GM18519 (cell line): Measurements from ENCODE around the gene GANC.

Experiments used
- ATAC-seq: cut with Tn5 transposase; IDR thresholded peaks from one replicate; pipeline ENCODE4 v1.9.1; 2021; ENCODE audit warnings: mild to moderate bottlenecking, moderate library complexity; ENCODE audit not compliant: unreplicated experiment, low FRiP score

GANC gene

DNA sequence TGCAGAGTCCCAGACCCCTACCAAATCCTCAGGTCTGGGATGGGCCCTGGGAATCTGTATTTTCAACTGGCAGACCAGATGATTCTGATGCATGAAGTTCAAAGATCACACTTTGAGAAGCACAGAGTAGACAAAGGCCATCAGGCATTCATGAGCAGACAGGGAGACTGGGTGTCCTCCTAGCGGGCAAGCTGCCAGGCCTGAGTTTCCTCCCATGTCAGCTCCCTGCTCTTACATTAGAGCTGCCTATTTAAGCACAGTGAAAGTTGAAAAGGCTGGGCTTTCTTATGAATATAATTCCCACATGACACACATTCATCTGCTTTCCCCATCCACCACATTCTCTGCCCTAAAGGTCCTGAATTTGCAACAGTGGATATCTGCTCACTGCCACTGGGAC is 100.3 kb downstream of the GANC start:
- ATAC-seq, result no peak

DNA sequence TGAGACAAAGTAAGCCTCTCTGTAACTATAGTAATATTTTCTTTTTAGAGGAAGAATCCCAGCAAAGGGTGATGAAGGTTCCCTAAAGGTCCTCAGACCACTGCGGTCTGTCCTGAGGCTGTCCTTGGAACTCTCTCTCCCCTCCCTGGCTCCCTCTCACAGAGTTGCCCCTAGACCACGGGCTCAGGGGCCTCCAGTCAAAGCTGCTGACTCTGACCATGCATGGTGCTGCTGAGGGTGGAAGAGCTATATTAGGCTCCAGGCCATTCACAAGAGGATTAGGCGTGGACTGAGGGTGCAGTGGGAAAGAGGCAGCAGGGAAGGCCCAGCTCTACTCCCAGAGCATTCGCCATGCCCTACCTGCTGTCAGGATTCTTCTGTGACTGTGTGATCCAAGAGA is 100.9 kb downstream of the GANC start:
- ATAC-seq, result no peak

DNA sequence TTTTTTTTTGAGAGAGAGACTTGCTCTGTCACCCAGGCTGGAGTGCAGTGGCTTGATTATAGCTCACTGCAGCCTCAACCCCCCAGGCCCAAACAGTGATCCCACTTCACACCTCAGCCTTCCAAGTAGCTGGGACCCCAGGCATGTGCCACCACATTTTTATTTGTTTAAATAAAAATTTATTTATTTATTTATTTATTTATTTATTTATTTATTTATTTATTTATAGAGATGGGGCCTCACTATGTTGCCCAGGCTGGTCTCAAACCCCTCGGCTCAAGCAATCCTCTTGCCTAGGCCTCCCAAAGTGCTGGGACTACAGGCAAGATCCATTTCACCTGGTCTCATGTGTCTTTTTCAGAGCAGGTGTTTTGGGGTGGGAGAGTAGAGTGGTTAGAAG is 101.8 kb downstream of the GANC start:
- ATAC-seq, result no peak

- no peak for ATAC-seq
These were observed 102.3 kb downstream of the GANC start for GRCh38 chr15:42375252-42375651.

- no peak for ATAC-seq
These were observed 102.9 kb downstream of the GANC start for GRCh38 chr15:42375941-42376340.

DNA sequence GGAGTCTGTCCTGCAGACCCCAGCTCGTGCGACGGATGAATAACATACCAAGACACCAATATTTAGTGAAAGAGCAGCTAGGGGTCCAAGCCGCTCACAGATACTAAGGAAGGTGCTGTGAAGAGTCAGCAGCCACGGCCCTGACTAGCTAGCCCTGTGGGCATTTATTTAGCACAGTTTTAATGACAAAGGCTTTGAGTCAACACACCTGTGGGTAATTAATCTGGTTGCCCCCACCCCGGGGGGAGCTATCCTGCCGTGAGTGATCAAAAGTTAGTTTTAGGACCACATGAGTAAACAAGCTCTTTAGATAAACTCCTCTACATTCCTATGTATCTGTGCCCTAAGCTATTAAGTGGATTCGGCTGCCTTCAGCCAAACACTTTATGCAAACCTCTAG is 105.0 kb downstream of the GANC start:
- ATAC-seq, result no peak

DNA sequence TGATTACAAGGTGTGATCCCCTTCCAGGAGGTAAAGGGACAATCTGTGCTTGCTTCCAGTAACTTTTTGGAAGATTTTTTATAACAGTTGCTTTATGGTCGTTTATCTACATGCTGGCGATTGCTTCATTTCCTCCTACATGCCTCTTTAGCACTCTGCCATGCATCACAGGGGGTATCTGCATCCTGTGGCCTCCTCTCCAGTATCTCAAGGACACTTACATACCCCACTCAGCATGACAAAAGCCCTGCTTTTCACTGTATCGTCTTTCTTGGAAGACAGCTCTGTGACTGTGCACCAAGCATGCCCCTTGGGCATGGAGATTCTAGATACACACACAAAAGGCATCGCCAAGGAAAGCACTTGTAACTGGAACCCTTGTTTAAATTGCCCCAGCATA is 111.6 kb downstream of the GANC start:
- ATAC-seq, result no peak

GRCh38 chr15:42385206-42385979 is 112.4 kb downstream of the GANC start:
- no peak for ATAC-seq

GRCh38 chr15:42385980-42386700 is 113.1 kb downstream of the GANC start:
- no peak for ATAC-seq

- no peak for ATAC-seq
These were observed 114.6 kb downstream of the GANC start for GRCh38 chr15:42387603-42388002.

DNA sequence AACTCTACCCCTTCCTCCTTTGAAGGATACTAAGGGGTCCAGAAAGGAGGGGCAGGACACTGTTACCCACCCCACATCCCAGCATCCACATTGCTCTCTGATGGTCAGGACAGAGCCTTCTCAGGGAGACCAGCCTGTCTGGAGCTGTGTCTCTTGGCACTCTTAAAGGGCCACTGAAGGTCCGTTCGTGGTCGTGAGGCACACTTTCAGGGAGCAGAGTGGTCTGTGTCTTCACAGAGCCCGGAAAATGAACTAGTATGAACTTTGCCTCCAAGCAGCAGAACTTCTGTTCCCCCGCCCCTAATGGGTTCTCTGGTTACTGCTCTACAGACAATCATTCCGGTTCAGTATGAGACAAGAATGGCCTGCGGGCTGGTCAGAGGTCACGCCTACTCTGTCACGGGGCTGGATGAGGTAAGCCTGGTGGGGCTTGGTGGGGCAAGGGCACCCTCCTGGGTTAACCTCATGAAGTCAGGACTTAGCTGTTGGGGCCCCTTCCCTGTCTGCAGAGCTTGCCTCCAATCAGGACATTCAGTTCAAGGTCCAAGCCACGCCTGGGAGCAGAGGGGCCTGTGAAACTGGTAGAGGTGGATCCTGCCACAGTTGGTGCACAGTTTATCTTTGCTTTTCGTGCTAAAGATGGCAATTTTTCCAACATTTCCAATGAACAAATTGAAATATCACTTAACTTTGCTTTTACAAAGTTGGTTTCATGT is 119.5 kb downstream of the GANC start:
- no peak for ATAC-seq

DNA sequence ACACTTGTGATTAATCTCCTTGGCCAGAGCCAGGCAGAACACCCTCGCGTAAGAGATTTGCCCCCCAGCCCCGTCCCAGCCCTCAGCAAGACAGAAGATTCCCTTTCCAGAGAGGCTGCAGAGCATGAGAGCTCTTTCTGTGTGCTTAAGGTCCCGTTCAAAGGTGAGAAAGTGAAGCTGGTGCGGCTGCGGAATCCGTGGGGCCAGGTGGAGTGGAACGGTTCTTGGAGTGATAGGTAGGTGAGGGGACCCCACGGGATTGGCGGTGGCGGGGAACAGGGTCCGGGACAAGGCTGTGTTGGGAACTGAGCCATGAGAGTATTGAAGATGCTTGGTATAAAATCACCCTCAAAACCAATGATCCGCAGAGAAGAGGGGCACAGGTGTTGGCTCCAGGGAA is 121.1 kb downstream of the GANC start:
- no peak for ATAC-seq

DNA sequence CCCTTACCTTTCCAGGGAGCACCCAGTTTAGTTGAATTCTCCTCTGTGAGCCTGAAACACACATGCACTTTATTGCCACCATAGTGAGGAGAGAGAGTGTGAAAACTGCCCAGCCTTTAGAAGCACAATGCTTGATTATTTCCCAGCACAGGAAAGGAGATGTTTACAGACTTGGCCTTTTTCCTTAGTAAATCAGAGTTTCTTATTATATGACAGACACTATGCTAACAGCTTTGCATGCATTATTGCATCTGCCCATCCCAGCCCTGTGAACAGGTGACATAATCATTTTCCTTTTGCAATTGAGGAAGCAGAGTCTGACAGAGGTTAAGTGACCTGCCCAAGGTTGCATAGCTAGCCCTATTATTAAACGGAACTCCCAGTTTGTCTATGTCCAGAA is 122.8 kb downstream of the GANC start:
- no peak for ATAC-seq

DNA sequence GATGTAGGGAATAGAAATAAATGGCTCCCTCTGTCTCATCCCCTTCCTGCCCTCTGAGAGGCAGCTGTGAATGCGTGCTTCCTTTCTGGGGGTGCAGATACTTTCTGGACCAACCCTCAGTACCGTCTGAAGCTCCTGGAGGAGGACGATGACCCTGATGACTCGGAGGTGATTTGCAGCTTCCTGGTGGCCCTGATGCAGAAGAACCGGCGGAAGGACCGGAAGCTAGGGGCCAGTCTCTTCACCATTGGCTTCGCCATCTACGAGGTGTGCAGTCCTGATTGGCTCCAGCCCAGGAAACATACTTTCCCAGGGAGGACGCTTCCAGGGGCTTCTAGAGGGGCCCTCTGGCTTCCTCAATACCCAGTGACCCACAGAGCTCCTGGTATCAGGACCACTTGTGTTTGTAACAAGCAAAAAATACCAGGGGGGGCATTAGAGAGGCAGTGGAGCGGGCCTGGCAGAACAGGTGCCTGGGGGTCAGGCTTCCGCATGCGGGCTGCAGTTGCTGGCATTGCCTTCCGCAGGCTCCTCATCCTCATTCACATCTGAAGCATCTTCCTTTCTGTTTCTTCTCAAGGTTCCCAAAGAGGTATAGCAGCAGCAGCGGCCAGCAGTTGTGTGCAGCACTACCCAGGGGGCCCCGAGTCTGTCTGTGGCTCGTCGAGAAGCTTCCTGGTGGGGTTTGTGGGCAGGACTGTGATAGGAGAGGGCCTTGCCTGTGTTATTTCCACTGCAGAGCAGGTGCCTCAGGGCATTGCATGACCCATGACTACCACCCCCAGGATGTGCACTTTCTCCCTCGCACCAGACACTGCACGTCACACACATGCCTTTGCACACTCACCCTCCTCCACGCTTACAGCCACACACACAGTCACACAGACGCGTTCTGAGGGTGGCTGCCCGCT is 128.8 kb downstream of the GANC start:
- no peak for ATAC-seq

DNA sequence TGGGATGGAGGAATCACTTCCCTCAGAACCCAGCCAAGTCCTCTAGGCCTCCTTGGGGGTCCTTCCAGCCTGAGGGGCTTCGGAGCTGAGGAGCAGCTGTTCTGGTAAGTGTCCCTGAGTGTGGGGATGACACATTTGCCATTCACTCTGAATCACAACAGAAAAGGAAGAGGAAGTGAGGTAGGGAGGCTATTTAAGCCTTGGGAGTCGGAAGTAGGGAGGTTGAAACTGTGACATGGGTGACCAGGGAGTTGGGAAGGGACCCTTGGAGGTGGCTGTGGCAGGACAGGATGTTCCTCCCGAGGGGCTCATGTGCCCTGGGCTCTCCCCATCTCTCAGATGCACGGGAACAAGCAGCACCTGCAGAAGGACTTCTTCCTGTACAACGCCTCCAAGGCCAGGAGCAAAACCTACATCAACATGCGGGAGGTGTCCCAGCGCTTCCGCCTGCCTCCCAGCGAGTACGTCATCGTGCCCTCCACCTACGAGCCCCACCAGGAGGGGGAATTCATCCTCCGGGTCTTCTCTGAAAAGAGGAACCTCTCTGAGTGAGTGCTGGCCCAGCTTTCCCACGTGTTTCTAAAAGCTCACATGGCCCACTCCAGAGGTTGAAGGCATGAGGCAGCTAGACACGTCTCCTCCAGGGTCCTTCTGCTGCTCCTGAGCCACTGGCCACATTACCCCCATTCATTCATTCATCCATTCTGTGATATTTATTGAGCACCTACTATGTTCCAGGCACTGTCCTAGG is 129.6 kb downstream of the GANC start:
- no peak for ATAC-seq

- no peak for ATAC-seq
These were observed 130.4 kb downstream of the GANC start for GRCh38 chr15:42403389-42403788.

GRCh38 chr15:42404461-42405235 is 131.6 kb downstream of the GANC start:
- ATAC-seq, result no peak

- ATAC-seq, result no peak
These were observed 133.0 kb downstream of the GANC start for GRCh38 chr15:42405863-42406482.
